Smooth muscle cell of the coronary artery (primary cell): ENCODE data around the gene SLC27A4. TPM values are rescaled to one million over a fixed set of nuclear protein-coding genes. Genes with fewer than 3 reads are reported as not detected.

Experiments
- total RNA-seq: library from RNA; depleted of rRNA; stranded (reverse); fragments of >200 nt; gene quantifications from 2 replicates; pipeline ENCODE4 v1.2.3, GENCODE V29; 2014; ENCODE audit warnings: low replicate concordance

SLC27A4 gene
- total RNA-seq: 11.2 and 17.7 TPM in 2 replicates

GRCh38 chr9:128339761-128340690 is at the start of gene SLC27A4:
TSS of gene SLC27A4 (plus strand) at chr9:128340527. CDS start at chr9:128343133, 2,606 bp downstream.

GRCh38 chr9:128322404-128323211 is 17.7 kb upstream of the SLC27A4 start, which contains the start of the genes COQ4 and TRUB2:
TSS of gene COQ4 (plus strand) at chr9:128322839. CDS start at chr9:128322859, 20 bp downstream.
TSS of gene TRUB2 (minus strand) at chr9:128322447. CDS start at chr9:128322408, 39 bp downstream.

GRCh38 chr9:128370752-128371629 is 30.7 kb downstream of the SLC27A4 start, which contains the start of gene URM1:
TSS of gene URM1 (plus strand) at chr9:128371374. CDS start at chr9:128371381, 7 bp downstream.

Other genes with a start within 250 kb of the SLC27A4 start
- gene PTGES2, start 212.8 kb upstream of the SLC27A4 start, total RNA-seq: 69.7 and 112 TPM in 2 replicates
- gene LCN2, start 191.1 kb upstream of the SLC27A4 start, total RNA-seq: not detected in 2 replicates
- 3.7 and 26.9 TPM in 2 replicates for gene BBLN, start 180.3 kb upstream of the SLC27A4 start, total RNA-seq
- gene CIZ1, start 149.0 kb upstream of the SLC27A4 start, total RNA-seq: 16.0 and 27.5 TPM in 2 replicates
- gene DNM1, start 137.1 kb upstream of the SLC27A4 start, total RNA-seq: 4.4 and 70.0 TPM in 2 replicates
- gene GOLGA2, start 64.5 kb upstream of the SLC27A4 start, total RNA-seq: 117 and 137 TPM in 2 replicates
- gene SWI5, start 64.3 kb upstream of the SLC27A4 start, total RNA-seq: 35.1 and 64.4 TPM in 2 replicates
- gene TRUB2, start 18.1 kb upstream of the SLC27A4 start, total RNA-seq: 18.1 and 24.8 TPM in 2 replicates
- gene COQ4, start 17.7 kb upstream of the SLC27A4 start, total RNA-seq: 22.9 and 23.2 TPM in 2 replicates
- 25.9 and 36.8 TPM in 2 replicates for gene URM1, start 30.8 kb downstream of the SLC27A4 start, total RNA-seq
- 69.0 and 73.4 TPM in 2 replicates for gene CERCAM, start 80.3 kb downstream of the SLC27A4 start, total RNA-seq
- gene ODF2, start 115.5 kb downstream of the SLC27A4 start, total RNA-seq: 41.1 and 44.3 TPM in 2 replicates
- gene GLE1, start 164.2 kb downstream of the SLC27A4 start, total RNA-seq: 22.1 and 24.5 TPM in 2 replicates
- 399 and 455 TPM in 2 replicates for gene SPTAN1, start 212.1 kb downstream of the SLC27A4 start, total RNA-seq